Measurements from ENCODE around the gene SNX25. TPM values are rescaled to one million over a fixed set of nuclear protein-coding genes. Genes with fewer than 3 reads are reported as not detected.
A peak's percentile ranks its signal among the peaks of the same experiment; 100 is the strongest.

The SNX25 gene
- total and polyA plus RNA-seq, 2 of the 13 experiments (the other 11 are each of a cell fraction or from before 2014, with no cell fraction given) = 23.4 to 23.5 TPM

DNA sequence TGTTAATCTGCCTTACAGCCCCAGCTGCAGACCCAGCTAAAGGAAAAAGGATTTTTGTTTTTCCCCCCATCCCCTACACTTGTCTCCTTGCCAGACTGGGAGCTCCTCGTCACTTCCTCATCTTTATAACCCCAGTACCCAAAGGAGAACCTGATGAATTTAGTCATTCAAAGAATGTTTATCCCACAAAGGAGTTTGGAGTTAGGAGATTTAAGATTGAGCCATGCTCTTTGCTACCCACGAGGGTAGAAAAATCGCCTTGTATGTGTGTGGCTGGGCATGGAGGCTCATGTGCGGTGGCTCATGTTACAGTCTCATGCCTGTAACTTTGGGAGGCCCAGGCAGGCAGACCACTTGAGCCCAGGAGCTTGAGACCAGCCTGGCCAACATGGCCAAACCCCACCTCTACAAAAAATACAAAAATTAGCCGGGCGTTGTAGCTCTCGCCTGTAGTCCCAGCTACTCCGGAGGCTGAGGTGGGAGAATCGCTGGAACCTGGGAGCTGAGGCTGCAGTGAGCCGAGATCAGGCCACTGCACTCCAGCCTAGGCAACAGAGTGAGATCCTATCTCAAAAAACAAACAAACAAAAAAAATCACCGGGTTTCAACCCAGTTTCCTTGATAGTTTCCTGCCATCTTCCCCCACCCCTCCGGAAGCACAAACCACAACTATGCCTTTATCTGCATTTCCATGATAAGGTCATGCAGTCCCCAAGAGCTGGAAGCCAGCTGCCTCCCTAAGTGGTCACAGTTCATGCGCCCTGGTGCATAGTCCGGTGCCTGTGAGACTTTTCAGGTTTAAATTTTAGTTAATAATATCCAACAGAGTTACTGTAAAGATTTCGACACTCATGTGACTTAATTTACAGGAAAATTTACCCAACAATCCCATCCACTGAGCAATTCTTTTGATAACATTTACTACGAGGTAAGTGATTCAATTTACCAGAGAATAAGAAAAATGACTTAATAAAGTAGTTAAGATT is 7.1 kb upstream of the SNX25 start (continued):
- TF ChIP-seq, protein P1, sequence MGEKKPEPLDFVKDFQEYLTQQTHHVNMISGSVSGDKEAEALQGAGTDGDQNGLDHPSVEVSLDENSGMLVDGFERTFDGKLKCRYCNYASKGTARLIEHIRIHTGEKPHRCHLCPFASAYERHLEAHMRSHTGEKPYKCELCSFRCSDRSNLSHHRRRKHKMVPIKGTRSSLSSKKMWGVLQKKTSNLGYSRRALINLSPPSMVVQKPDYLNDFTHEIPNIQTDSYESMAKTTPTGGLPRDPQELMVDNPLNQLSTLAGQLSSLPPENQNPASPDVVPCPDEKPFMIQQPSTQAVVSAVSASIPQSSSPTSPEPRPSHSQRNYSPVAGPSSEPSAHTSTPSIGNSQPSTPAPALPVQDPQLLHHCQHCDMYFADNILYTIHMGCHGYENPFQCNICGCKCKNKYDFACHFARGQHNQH (CRISPR knock-in tag; IDR thresholded peaks at IDR 0.05) = peak; percentile 85
- TF ChIP-seq DNMT1 (CRISPR knock-in tag; IDR thresholded peaks at IDR 0.05) (no peak), TGIF2 (CRISPR knock-in tag; IDR thresholded peaks at IDR 0.05) (no peak; the same call in 1 of the 2 replicates), FOXJ3 (CRISPR knock-in tag; IDR thresholded peaks at IDR 0.05; ENCODE audit: borderline replicate concordance) (peak; percentile 73; the same call in 1 of the 2 replicates), TEAD3 (CRISPR knock-in tag; optimal IDR thresholded peaks at IDR 0.05; ENCODE audit: borderline replicate concordance) (peak; percentile 85), AKAP8 (CRISPR knock-in tag; IDR thresholded peaks at IDR 0.05) (0 out of 2 replicates have a peak, but pooled peaks have one; percentile 25), ZFX (CRISPR knock-in tag; IDR thresholded peaks at IDR 0.05; ENCODE audit: low read depth) (peak; percentile 58), ISX (CRISPR knock-in tag; conservative IDR thresholded peaks at IDR 0.05) (0 out of 2 replicates have a peak, but pooled peaks have one; percentile 58), KLF16 (CRISPR knock-in tag; IDR thresholded peaks at IDR 0.05) (peak in 1 of 2 experiments; percentile 29; a peak in 1 of 4 replicates), ZNF878 (CRISPR knock-in tag; IDR thresholded peaks at IDR 0.05) (peak; percentile 83), SOX5 (CRISPR knock-in tag; IDR thresholded peaks at IDR 0.05; ENCODE audit: borderline replicate concordance) (peak; percentile 83), SMC3 (IDR thresholded peaks at IDR 0.05; ENCODE audit: low read length) (0 out of 2 replicates have a peak, but pooled peaks have one; percentile 4)
- TF ChIP-seq, protein P2, sequence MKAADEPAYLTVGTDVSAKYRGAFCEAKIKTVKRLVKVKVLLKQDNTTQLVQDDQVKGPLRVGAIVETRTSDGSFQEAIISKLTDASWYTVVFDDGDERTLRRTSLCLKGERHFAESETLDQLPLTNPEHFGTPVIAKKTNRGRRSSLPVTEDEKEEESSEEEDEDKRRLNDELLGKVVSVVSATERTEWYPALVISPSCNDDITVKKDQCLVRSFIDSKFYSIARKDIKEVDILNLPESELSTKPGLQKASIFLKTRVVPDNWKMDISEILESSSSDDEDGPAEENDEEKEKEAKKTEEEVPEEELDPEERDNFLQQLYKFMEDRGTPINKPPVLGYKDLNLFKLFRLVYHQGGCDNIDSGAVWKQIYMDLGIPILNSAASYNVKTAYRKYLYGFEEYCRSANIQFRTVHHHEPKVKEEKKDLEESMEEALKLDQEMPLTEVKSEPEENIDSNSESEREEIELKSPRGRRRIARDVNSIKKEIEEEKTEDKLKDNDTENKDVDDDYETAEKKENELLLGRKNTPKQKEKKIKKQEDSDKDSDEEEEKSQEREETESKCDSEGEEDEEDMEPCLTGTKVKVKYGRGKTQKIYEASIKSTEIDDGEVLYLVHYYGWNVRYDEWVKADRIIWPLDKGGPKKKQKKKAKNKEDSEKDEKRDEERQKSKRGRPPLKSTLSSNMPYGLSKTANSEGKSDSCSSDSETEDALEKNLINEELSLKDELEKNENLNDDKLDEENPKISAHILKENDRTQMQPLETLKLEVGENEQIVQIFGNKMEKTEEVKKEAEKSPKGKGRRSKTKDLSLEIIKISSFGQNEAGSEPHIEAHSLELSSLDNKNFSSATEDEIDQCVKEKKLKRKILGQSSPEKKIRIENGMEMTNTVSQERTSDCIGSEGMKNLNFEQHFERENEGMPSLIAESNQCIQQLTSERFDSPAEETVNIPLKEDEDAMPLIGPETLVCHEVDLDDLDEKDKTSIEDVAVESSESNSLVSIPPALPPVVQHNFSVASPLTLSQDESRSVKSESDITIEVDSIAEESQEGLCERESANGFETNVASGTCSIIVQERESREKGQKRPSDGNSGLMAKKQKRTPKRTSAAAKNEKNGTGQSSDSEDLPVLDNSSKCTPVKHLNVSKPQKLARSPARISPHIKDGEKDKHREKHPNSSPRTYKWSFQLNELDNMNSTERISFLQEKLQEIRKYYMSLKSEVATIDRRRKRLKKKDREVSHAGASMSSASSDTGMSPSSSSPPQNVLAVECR (CRISPR knock-in tag; IDR thresholded peaks at IDR 0.05; ENCODE audit: borderline replicate concordance) = peak; percentile 51; the same call in 1 of the 2 replicates
- TF ChIP-seq, protein P3, sequence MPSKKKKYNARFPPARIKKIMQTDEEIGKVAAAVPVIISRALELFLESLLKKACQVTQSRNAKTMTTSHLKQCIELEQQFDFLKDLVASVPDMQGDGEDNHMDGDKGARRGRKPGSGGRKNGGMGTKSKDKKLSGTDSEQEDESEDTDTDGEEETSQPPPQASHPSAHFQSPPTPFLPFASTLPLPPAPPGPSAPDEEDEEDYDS (CRISPR knock-in tag; IDR thresholded peaks at IDR 0.05) = peak; percentile 52; the same call in 1 of the 2 replicates
- TF ChIP-seq, protein P4, sequence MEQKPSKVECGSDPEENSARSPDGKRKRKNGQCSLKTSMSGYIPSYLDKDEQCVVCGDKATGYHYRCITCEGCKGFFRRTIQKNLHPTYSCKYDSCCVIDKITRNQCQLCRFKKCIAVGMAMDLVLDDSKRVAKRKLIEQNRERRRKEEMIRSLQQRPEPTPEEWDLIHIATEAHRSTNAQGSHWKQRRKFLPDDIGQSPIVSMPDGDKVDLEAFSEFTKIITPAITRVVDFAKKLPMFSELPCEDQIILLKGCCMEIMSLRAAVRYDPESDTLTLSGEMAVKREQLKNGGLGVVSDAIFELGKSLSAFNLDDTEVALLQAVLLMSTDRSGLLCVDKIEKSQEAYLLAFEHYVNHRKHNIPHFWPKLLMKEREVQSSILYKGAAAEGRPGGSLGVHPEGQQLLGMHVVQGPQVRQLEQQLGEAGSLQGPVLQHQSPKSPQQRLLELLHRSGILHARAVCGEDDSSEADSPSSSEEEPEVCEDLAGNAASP (CRISPR knock-in tag; IDR thresholded peaks at IDR 0.05; ENCODE audit: borderline replicate concordance) = peak; percentile 85; the same call in 1 of the 2 replicates
- TF ChIP-seq, protein P5, sequence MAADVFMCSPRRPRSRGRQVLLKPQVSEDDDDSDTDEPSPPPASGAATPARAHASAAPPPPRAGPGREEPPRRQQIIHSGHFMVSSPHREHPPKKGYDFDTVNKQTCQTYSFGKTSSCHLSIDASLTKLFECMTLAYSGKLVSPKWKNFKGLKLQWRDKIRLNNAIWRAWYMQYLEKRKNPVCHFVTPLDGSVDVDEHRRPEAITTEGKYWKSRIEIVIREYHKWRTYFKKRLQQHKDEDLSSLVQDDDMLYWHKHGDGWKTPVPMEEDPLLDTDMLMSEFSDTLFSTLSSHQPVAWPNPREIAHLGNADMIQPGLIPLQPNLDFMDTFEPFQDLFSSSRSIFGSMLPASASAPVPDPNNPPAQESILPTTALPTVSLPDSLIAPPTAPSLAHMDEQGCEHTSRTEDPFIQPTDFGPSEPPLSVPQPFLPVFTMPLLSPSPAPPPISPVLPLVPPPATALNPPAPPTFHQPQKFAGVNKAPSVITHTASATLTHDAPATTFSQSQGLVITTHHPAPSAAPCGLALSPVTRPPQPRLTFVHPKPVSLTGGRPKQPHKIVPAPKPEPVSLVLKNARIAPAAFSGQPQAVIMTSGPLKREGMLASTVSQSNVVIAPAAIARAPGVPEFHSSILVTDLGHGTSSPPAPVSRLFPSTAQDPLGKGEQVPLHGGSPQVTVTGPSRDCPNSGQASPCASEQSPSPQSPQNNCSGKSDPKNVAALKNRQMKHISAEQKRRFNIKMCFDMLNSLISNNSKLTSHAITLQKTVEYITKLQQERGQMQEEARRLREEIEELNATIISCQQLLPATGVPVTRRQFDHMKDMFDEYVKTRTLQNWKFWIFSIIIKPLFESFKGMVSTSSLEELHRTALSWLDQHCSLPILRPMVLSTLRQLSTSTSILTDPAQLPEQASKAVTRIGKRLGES (CRISPR knock-in tag; IDR thresholded peaks at IDR 0.05; ENCODE audit: borderline replicate concordance) = no peak
